IMR-90 (cell line): ENCODE measurements around the gene AMN.

Experiments used
- CEBPB ChIP-seq: IDR thresholded peaks from 2 replicates; pipeline ENCODE4 v1.6.1; 2012; ENCODE audit warnings: low read depth, low read length, improper control_type of control experiment
- POLR2A ChIP-seq: IDR thresholded peaks from 2 replicates; pipeline ENCODE4 v1.6.1; 2012; ENCODE audit warnings: mild to moderate bottlenecking, low read depth, low read length
- TF ChIP-seq, protein P1 (sequence below): conservative IDR thresholded peaks from 2 replicates; pipeline ENCODE4 v1.5.1; 2012; ENCODE audit warnings: mild to moderate bottlenecking, low read depth, low read length, improper control_type of control experiment

GRCh38 chr14:102902523-102903247, 19.8 kb upstream of the AMN start:
- TF ChIP-seq CEBPB, result no peak
- no peak for TF ChIP-seq POLR2A
- TF ChIP-seq, protein P1, sequence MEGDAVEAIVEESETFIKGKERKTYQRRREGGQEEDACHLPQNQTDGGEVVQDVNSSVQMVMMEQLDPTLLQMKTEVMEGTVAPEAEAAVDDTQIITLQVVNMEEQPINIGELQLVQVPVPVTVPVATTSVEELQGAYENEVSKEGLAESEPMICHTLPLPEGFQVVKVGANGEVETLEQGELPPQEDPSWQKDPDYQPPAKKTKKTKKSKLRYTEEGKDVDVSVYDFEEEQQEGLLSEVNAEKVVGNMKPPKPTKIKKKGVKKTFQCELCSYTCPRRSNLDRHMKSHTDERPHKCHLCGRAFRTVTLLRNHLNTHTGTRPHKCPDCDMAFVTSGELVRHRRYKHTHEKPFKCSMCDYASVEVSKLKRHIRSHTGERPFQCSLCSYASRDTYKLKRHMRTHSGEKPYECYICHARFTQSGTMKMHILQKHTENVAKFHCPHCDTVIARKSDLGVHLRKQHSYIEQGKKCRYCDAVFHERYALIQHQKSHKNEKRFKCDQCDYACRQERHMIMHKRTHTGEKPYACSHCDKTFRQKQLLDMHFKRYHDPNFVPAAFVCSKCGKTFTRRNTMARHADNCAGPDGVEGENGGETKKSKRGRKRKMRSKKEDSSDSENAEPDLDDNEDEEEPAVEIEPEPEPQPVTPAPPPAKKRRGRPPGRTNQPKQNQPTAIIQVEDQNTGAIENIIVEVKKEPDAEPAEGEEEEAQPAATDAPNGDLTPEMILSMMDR, result no peak
